ENCODE results near the gene GNL3L.
"Not testable (repeated sequence)": the region's sequence is repeated elsewhere in the genome, so short reads cannot be mapped to it uniquely, and the experiment has no call there.

Gene GNL3L

GRCh38 chrX:54529552-54530356, at the start of gene GNL3L:
Gene GNL3L, plus strand, starts transcription at chrX:54530219. Its CDS starts 2,348 bp downstream, at chrX:54532567.
- peak; percentile 51 for DNase-seq (ENCODE audit: low read depth)
- TF ChIP-seq CTCF (IDR thresholded peaks at IDR 0.05; ENCODE audit: control insufficient read depth, insufficient read depth, low read depth, low read length, missing control alignments) = no peak
- peak within 1 kb of the TSS; percentile 69 for H3K4me3 ChIP-seq (ENCODE audit: control insufficient read depth, low read depth, low read length)

DNA sequence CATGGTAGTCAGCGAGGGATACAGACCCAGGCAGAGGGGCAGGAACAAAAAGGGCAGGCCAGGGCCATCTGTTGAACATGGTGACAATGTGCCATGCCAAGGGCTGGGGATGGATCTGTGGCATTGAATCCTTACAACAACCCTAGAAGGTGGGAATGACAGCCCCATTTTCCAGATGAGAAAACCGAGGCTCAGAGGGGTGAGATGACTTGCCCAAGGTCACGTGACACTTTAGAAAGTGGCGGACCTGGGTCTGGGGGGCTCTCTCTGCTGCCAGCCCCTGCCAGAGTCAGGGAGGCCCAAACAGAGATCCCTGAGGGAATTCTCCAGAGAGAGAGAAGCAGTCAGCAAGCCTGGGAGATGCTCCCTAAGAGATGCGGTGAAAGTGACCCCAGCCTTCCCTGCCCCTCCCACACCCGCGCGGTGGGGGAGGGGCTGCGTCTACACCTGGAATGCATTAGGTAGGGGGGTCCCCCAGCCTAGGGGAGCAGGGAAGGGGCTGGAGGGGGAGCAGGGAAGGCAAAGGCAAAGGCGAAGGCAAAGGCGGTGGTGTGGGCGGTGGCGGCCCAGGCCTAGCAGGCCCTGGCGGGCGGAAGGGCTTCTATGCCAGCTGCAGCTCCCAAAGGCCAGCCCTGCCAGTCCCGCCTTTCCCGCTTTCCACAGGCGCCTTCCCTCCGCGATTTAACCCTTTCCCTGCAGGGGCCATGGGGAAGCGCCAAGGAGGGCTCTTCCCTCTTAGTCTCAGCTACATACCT, 47.0 kb upstream of the GNL3L start:
- no peak for DNase-seq (ENCODE audit: low read depth)
- H3K4me3 ChIP-seq (ENCODE audit: control insufficient read depth, low read depth, low read length) = no peak overlapping the region

DNA sequence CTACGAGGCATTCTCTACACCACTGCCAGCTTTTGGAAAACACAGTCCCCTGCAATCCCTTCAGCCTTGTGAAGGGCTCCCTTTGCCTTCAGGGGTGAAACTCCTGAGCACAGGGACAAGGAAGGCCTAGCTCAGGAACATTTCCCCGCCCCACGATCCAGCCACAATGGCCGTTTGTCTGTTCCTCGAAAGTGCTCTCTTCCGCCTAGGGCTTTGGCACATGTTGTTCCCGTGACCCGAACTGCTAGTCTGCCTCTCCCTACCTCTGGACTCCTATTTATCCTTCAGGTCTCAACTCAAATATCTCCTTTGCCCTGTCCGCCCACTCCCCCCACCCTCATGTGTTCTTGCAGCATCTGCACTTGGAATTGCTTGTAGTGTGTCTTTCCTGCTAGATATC, 46.1 kb upstream of the GNL3L start:
- no peak overlapping the region for H3K4me3 ChIP-seq (ENCODE audit: control insufficient read depth, low read depth, low read length)
- no peak for DNase-seq (ENCODE audit: low read depth)
- no peak for TF ChIP-seq CTCF (IDR thresholded peaks at IDR 0.05; ENCODE audit: control insufficient read depth, insufficient read depth, low read depth, low read length, missing control alignments)

More for the DNA sequence above, 47.0 kb upstream of the GNL3L start:
- TF ChIP-seq CTCF (IDR thresholded peaks at IDR 0.05; ENCODE audit: control insufficient read depth, insufficient read depth, low read depth, low read length, missing control alignments) = no peak

- H3K4me3 ChIP-seq (ENCODE audit: control insufficient read depth, low read depth, low read length) = no peak overlapping the region
- DNase-seq (ENCODE audit: low read depth) = no peak
- TF ChIP-seq CTCF (IDR thresholded peaks at IDR 0.05; ENCODE audit: control insufficient read depth, insufficient read depth, low read depth, low read length, missing control alignments) = no peak
These were observed 45.4 kb upstream of the GNL3L start for GRCh38 chrX:54484666-54485065.

DNA sequence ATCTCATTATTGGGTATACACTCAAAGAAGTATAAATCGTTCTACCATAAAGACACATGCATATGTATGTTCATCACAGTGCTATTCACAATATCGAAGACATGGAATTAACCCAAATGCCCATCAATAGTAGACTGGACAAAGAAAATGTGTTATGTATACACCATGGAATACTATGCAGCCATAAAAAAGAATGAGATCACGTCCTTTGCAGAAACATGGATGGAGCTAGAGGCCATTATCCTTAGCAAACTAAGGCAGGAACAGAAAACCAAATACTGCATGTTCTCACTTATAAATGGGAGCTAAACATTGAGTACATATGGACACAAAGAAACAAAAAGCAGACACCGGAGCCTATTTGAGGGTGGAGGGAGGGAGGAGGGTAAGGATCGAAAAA, 40.2 kb upstream of the GNL3L start:
- H3K4me3 ChIP-seq (ENCODE audit: control insufficient read depth, low read depth, low read length) = not testable (repeated sequence)

GRCh38 chrX:54492340-54492739, 37.7 kb upstream of the GNL3L start:
- H3K4me3 ChIP-seq (ENCODE audit: control insufficient read depth, low read depth, low read length) = no peak overlapping the region; the same call in 1 of the 2 replicates
- DNase-seq (ENCODE audit: low read depth) = no peak
- no peak for TF ChIP-seq CTCF (IDR thresholded peaks at IDR 0.05; ENCODE audit: control insufficient read depth, insufficient read depth, low read depth, low read length, missing control alignments)

More for the DNA sequence above, 40.2 kb upstream of the GNL3L start:
- not testable (repeated sequence) for DNase-seq (ENCODE audit: low read depth)
